NCI-H2171 treated with DMSO at 0.1 percent for 48 hours (cell line): ENCODE results near the gene GAB3.

Experiments used
- DNase-seq: peaks from one replicate; lab custom pipeline; 2025; lab: John Stamatoyannopoulos, UW

Gene GAB3

GRCh38 chrX:154751203-154751668 lies 359 bp upstream of the GAB3 start:
- DNase-seq = peak; percentile 12

GRCh38 chrX:154749856-154750255 lies 1.0 kb downstream of the GAB3 start:
- DNase-seq = peak; percentile 31

DNA sequence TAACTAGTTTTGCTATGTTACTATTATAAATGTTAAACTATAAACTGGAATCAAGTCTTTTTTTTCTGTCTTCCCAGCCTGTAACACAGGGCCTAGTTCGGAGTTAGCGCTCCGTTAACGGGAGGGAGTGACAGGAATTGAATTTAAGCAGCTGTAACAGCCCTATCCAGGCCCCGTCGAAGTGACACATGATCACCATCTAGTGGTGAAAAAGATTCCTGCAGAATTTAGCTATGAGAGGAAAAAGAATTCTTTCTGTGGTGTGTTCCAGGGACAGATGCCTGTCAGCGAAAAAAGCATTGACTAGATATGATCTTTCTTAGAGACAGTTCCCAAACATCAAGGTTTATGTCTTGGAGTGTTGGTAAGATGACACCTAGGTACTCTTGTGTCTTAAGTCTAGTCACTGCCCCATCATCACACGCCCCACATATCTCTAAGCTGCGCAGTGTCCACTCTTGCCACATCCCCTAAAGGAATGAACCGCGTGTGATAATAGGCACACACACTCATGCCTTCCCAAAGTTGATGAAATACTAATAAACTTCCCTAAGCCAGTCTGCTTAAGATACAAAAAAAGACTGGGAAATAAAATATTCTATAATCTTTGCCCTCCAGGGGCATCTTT lies 2.1 kb downstream of the GAB3 start:
- DNase-seq = peak; percentile 62

GRCh38 chrX:154742613-154743012 lies 8.3 kb downstream of the GAB3 start:
- DNase-seq = no peak

- no peak for DNase-seq
These were observed 10.9 kb downstream of the GAB3 start for GRCh38 chrX:154739952-154740465.

- DNase-seq = no peak
These were observed 12.7 kb downstream of the GAB3 start for GRCh38 chrX:154738011-154738738.

- no peak for DNase-seq
These were observed 13.7 kb downstream of the GAB3 start for GRCh38 chrX:154737136-154737535.

GRCh38 chrX:154735695-154736393 lies 15.0 kb downstream of the GAB3 start:
- DNase-seq = no peak

- DNase-seq = no peak
These were observed 16.7 kb downstream of the GAB3 start for GRCh38 chrX:154734061-154734781.

- DNase-seq = no peak
These were observed 17.8 kb downstream of the GAB3 start for GRCh38 chrX:154733066-154733425.

- no peak for DNase-seq
These were observed 18.3 kb downstream of the GAB3 start for GRCh38 chrX:154732421-154733065.

GRCh38 chrX:154731881-154732280 lies 19.0 kb downstream of the GAB3 start:
- DNase-seq = no peak

DNA sequence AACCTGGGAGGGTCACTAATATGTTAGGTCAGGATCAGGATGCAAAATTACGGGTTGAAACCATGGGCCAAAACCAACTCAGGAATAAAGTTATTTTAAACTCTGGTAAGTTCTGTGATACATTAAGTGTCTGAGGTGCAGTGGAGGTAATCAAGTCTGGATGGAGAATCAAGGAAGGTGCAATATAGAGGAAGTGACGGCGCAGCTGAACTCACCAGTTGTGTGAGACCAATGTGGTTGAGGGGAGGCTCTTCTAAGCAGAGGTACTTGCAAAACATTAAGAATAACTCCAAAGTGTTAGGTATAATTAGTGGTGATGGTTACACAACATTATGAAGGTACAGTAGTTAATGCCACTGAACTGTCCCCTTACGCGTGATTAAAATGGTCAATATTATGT lies 19.7 kb downstream of the GAB3 start:
- no peak for DNase-seq

- DNase-seq = no peak
These were observed 20.5 kb downstream of the GAB3 start for GRCh38 chrX:154730253-154730891.

DNA sequence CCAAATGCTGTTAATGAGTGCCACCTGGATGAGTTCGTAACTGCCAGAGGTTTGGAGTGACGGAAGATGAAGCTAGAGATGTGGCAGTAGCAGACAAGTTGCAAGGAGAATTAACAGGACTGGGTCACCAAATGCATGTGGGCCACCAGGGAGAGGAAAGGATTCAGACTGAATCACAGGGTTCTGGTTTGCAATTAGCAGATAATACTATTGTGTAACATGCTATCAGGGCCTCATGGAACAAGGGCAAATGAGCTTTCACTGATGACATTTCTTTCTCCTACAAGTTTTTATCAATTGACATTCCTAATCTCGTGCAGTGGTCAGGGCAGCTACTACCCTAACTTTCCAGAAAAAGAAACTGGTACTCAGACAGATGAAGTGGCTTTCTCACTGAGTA lies 21.4 kb downstream of the GAB3 start:
- no peak for DNase-seq

DNA sequence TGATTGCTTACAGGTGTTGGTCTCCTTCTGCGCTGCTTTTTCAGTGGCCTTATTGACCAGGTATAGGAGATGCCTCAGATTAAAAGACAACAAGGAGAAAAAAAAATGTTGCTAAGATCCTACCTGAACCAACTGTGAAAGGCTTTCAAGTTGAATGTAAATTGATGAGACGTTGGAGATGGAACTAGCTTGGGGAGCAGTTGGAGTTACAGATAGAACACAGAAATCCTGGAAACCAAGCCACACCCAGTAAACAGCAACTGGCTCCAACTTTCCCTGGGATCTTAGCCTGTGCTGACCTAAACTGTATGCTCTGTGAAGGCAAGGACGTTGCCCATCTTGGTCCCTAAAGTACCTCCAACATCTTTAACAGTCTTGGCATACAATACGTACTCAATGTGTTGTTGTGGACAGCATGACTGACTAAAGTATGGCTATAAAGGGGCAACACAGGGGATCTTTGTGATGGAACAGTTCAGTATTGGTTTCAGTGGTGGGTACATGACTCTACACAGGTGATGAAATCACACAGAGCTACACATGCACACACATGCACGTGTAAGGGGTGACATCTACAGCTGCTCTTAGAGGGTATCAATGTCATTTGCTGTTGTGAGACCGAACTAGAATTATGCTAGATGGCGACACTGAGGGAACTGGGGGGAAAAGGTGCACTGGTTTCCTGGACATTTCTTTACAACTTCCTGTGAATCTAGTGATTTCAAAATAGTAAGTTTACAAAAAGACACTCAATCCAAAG lies 22.3 kb downstream of the GAB3 start:
- no peak for DNase-seq

DNA sequence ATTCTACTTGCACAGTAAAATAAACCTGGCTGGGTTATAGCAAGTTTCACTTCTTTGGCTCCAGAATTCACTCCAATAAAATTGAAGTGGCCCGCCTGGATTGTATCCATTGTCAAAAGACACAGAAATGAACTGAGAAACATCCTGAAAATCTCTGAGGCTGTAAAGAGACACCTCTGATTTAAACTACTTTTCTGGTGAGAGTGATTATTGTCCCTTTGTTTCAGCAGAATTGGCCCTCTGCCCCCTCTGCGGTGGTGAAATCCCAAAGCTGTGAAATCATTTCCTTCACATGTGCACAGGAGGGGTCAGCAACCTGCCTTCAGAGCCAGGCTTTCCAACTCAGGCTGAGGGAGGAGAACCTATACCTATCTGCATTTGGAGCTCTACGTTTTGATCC lies 23.0 kb downstream of the GAB3 start:
- DNase-seq = no peak

GRCh38 chrX:154727418-154727817 lies 23.5 kb downstream of the GAB3 start:
- no peak for DNase-seq

GRCh38 chrX:154724993-154725756 lies 25.7 kb downstream of the GAB3 start:
- no peak for DNase-seq

DNA sequence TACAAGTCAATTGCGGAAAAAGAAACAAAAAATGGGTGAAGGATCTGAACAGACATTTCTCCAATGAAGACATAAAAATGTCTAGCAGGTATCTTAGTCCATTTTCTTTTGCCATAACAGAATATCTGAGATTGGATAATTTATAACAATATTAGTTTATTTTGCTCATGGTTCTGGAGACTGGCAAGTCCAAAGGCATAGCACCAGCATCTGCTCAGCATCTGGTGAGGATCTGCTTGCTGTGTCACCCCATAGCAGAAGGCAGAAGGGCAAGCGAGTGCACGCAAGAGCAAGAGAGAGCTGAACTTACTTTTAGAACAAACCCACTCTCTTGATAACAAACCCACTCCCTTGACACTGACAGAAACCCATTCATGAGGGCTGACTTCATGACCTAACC lies 29.7 kb downstream of the GAB3 start:
- no peak for DNase-seq
